Ammon's horn (tissue), 1 donor: ENCODE measurements around the gene SLC16A5.
A peak's percentile ranks its signal among the peaks of the same experiment; 100 is the strongest.

Experiments
- DNase-seq: peaks from one replicate; pipeline ENCODE4 v3.0.0-alpha.2; 2016; ENCODE audit warnings: low spot score

Gene SLC16A5

DNA sequence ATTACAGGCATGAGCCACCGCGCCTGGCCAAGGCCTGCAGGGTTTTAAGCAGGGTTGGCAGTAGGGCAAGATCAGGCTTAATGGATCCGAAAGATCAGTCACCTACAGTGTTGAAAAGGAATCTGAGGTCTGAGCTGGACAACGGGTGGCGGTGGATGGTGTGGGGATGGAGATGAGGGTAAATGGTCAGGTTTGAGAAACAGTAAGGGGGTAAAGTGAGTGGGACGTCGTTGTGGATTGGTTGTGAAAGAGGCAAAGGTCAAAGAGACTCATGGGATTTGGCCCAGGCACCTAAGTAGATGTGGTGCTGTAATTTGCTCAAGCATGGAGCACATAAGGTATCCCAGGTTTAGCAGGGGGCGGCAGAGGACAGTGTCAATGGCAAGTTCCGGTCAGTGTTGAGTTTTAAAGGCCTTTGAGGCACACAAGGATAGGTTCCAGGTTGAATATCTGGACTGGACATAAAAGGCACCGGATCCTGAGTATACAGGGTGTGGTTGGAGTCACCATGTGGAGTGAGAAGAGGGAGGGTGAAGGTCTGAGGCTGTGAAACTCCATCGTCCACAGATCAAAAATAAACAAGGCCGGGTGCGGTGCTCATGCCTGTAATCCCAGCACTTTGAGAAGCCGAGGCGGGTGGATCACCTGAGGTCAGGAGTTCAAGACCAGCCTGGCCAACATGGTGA, 1.1 kb upstream of the SLC16A5 start:
- DNase-seq, result no peak

DNA sequence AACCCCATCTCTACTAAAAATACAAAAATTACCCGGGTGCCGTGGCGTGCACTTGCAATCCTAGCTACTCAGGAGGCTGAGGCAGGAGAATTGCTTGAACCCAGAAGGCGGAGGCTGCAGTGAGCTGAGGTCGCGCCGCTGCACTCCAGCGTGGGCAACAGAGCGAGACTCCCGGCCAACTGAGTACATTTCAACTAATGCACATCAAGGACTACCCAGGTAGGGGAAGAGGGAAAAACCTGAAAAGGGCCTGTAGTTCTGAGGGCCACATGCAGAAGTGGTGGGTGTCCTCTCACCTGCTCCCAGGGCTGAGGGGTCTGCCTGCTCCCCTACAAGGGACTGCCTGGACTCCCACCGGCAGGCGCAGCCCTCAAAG, 584 bp upstream of the SLC16A5 start:
- DNase-seq, result no peak

DNA sequence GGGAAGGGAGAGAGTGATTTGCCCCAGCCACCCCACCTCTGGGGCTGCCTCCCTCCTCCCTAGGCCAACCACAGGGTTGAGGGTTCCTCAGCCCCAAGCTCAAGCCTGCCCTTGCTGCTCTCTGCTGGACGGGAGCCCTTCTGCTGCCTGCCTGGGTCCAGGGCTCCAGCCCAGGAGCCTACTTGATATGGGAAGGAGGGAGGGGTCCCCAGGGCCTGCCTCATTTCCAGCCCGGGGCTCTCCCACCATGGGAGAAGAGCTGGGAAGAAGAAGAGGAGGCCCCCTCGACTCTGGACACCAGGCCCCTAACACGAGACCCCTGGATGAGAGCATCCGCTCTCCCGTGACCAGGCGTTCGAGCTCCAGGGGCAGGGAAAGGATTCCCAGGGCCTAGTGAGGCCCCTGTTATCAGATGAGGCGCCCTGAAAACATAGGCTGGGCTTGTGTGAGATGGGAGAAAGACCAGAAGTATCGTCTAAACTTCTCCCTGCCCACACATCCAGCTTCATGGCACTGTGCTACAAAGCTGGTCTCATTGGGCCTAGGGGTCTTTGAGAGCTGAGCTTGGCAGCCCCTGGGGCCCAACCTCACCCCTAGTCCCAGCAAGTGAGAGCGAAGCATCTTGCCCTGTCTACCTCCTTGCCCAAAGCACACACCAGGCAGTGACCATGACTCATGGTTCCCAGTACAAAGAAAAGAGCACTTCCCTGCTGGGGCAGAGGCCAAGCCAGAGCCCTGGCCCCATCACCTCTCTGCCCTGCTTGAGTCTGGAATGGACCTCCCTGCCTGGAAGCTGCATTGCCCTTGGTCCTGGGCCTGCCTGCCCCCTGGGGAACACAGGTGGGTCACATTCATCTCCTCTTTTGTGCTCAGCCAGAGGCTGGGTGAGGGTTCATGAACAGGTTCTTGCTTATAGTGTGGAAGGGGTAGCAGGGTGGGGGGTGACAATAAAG, 987 bp downstream of the SLC16A5 start:
- DNase-seq, result no peak

DNA sequence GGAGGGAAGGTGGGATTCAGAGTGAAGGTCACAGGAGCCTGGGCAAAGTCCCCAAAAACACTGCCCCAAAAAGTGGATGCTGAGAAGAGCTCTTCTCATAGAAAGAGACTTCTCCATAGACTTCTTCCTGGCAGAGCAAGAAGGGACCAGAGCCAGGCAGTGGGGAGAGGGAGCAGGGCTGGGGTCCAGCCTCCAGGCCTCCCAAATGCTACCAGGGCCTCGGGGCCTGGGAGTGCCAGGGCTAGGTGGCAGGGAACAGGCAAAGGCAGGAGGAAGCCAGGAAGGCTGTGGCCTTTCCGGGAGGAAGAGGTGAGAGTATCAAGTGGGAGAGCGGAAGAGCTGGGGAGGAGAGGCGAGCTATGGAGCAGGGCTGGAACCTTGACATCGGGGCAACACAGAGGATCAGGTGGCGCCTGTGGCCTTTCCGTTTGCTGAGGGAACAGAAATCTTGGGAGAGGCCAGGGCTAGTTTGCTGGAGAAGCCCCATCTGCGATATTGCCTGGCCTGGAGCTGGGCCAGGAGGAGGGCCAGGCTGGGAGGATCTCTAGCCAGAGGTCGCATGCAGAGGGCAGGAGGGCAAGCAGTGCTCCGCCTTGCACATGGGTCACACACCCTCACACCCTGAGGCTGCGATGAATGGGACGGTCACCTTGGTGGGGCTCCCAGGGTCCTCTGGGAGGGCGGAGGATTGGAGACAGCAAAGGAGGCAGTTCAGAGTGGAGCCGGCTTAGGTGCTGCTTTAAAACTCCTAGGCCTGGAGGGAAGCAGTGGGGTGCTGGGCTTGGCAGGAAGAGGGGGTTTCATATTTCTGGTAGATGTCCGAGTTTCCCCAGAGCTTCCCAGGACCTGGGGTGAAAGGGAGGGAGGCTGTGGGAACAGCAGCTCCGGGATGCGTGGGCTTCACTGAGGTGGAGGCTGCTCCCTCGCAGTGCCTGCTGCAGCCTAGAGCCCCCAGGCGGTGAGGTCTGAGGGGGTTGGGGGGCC, 3.4 kb downstream of the SLC16A5 start:
- DNase-seq, result no peak

DNA sequence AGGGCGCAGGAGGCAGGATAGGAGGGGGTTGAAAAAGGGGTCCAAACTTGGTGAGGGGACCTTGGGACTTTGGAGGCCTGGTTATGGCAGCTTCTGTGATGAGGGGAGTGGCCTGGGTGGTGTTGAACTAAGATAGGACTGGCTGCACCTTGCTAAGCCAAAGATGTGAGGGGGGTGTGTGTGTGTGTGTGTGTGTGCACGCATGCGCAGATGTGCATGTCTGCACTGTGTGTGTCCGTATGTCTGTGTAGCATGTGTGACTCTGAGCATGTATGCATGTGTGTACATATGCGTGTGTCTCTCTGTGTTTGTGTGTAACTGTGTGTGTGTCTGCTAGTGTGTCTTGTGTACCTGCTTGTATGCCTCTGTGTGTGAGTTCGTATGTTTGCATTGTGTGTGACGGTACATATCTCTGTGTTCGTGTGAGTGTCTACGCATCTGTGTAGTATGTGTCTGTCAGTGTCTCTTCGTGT, 4.1 kb downstream of the SLC16A5 start:
- DNase-seq, result no peak

DNA sequence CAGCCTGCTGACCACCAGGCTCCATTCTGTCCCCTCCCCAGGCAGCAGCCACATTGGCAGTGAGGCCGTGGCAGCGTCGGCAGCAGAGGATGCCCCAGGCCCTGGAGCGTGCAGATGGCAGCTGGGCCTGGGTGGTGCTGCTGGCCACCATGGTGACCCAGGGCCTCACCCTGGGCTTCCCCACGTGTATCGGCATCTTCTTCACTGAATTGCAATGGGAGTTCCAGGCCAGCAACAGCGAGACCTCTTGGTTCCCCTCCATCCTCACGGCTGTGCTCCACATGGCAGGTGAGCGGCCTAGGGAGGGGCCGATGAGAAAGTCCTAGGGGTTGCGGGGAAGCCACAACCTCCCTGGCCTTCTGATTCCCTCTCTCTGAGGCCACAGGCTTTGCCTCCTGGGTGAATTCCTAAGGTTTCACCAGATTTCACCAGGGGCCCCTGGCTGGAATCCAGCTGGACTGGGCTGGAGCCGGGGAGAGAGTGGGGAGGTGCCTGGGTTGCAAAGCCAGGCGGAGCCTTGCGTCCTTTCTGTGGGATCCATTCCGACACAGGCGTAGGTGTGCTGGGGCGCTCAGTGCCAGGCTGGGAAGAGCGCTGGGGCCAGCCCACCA, 5.9 kb downstream of the SLC16A5 start:
- DNase-seq, result no peak

DNA sequence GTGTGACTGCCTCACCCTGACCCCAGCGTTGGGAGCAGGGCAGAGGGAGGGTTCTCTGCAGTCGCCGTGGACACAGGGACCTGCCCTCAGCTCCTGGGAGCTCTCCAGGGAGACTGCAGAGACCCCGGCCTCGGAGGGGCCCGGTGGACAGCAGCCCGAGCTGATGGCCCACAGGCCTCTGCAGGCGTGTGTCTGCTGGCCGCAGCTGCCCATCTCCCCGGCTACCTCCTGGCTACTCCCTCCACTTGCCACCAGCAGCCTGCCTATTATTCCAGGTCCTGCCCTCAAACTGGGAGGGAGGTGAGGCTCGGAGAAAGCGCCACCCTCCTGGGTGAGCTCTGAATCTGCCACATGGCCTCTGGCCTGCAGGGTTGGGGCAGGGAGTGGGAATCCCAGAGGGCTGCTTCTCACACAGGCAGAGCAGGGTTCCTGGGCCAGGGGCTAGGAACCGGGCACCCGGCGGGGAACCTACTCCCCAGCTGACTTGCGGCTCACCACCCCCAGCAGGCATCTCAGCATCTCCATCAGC, 7.2 kb downstream of the SLC16A5 start:
- DNase-seq, result no peak

DNA sequence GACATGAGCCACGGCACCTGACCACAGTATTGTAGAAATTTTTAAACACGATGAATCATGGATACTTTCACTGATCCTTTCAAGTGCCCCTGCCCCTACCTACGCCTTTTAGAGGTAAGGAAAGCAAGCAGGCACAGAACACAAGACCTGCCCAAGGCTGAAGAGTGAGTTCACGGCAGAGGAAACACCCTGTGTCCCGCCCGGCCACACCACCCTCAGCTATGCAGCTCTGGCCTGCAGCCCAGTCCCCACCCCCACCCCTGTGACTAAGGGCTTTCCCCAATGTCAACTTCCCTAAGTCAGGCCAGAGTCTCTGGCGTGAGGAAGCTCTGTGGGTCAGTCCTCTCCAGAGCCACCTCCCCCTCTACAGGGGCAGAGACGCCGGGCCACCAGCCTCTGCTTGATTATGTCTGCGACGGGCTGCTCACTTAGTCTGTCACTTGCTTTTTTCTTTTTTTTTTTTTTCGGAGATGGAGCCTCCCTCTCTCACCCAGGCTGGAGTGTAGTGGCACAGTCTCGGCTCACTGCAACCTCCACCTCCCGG, 8.4 kb downstream of the SLC16A5 start:
- peak; percentile 62 for DNase-seq

DNA sequence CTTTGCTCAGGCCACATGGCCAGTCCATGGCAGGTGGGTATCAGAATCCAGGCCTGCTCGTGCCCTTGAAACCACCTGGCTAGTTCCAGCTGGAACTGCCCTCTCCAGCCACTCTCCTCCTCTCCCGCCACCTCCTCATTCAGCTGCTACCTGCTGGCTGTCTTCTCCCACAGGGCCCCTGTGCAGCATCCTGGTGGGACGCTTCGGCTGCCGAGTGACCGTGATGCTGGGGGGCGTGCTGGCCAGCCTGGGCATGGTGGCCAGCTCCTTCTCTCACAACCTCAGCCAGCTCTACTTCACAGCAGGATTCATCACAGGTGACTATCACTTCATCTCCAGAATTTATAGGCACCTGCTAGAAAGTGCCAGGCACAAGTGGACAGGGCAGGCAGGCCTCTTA, 10.1 kb downstream of the SLC16A5 start:
- DNase-seq, result no peak

DNA sequence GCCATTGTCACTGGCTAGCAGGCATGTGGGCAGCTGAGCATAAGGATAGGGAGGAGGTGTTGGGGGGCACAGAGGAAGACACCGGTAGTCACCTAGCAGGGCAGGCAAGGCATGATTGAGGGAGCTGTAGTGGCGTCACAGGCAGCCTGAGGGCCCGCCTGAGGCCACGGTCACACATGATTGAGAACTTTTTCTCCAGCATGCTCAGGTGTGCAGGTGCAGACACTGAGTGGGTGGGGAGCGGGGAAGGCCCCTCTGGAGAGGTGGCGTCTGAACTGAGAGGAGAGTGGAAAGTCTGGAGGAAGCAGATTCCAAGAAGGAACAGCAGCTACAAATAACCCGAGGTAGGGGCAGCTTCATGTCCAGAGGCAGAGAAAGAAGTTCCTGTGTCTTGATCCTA, 11.1 kb downstream of the SLC16A5 start:
- DNase-seq, result no peak

DNA sequence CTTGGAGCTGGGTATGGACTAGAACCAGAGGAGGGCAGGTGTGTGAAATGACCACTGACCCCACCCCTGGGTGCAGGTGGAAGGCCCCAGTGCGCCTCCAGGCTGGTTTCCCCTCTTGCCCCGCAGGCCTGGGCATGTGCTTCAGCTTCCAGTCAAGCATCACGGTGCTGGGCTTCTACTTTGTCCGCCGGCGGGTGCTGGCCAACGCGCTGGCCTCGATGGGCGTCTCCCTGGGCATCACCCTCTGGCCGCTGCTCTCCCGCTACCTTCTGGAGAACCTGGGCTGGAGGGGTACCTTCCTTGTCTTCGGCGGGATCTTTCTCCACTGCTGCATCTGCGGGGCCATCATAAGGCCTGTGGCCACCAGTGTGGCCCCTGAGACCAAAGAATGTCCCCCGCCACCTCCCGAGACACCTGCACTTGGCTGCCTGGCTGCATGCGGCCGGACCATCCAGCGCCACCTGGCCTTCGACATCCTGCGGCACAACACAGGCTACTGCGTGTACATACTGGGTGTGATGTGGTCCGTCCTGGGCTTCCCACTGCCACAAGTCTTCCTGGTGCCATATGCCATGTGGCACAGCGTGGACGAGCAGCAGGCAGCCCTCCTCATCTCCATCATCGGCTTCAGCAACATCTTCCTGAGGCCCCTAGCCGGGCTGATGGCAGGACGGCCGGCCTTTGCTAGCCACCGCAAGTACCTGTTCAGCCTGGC, 12.3 kb downstream of the SLC16A5 start:
- DNase-seq, result no peak

DNA sequence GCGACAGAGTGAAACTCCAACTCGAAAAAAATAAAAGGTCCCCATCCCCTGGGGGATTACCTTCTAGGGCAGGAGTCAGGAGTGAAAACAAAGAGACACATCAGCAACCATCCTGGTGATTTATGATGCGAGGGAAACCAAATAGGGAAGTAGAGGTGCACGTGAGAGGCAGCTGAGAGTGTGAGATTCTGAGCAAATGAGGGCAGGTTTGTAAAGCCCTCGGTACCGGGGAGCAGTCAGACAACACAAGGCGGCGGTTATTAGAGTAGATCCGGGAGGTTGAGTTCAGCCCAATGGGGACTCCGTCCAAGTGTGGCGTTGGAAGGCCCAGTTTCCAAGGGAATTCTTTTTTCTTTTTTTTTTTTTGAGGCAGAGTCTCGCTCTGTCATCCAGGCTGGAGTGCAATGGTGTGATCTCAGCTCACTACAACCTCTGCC, 14.6 kb downstream of the SLC16A5 start:
- no peak for DNase-seq

DNA sequence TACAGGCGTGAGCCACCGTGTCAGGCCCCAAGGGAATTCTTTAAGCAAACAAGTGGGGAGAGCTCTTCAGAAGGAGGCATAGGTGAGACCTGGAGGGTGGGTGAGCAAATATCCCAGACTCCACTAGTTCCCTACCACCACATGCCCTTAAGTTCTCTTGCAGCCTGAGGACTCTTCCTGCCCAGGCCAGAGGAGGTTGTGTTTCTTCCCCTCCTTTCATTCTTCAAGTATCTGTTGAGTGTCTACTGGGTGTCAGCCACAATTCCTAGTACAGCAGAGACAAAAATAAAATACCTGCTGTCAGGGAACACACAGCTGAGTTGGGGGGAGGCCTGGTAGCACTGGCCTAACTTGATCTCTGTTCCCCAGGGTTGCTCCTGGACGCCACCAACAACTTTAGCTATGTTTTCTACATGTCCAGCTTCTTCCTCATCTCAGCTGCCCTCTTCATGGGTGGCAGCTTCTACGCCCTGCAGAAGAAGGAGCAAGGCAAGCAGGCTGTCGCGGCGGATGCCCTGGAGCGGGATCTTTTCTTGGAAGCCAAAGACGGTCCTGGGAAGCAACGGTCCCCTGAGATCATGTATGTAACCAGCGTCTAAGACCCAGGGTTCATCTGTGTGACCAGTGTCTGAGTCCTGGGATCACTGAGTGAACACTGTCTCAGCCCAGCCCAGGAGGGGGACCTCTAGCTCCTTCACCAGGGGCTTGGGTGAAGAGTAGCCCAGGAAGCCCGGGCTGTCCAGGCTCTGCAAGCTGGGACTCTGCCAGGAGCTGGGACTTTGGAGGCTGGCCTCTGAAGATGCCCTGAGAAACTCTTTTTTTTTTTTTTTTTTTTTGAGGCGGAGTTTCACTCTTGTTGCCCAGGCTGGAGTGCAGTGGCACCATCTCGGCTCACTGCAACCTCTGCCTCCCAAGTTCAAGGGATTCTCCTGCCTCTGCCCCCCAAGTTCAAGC, 16.1 kb downstream of the SLC16A5 start:
- no peak for DNase-seq

DNA sequence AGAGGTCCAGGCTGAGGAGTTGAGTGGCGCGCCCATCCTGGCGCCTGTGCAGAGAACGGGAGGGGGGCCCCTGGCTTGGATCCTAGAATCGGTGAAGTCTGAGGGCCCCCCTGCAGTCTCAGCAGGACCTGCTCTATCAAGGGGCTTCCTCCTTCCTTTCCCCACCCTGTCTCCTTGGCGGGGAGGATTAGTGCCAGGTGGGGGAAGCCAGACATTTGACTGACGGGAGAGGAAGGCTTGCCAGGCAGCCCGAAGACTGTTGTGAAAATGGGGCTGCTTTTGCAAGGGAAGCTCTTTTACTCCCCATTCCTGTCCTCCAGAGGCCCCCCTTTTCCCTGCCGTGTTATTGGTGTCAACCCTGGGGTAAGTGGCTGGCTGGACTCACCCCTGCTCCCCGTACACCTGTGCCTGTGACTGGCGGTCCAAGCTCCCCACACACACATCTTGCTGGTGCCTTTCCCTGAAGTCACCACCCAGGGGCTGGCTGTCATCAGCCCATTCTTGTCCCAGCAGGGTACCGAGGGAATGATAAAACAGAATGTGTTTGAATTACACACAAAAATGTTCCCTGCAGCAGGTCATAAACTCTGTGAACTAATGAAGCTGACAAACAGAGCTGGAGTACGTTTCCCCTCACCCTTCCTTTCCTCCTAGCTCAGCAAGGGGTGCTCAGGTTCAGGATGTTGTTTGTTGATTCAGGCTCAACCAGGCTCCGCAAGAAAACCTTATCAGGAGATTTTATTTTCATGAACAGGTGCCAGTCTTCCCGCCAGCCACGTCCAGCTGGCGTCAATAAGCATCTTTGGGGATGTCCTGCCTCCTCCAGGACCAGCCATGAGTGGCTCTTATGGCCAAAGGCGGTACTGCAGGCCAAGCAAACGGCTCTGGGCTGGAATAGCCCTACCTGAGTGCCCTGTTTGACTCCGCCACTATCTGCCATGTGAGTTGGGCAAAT, 17.6 kb downstream of the SLC16A5 start:
- no peak for DNase-seq

DNA sequence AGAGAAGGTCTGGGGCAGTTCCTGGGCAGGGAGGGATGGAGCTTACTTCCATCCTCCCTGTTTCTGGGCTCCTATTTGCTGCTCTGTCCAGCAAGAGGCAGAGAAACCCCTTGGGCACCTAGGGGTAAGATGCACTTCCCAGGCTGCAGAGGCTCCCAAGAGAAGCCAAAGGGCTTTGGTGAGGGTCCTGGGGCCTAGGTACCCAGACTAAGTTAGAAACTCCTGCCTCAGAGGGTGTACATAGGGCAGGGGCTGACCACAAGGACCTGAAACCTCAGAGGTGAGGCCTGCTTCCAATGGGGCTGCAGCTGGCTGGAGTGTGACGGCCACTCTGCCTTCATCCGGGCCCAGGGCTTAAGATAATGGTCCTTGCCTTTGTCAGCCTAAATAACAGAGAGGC, 20.4 kb downstream of the SLC16A5 start:
- DNase-seq, result no peak

DNA sequence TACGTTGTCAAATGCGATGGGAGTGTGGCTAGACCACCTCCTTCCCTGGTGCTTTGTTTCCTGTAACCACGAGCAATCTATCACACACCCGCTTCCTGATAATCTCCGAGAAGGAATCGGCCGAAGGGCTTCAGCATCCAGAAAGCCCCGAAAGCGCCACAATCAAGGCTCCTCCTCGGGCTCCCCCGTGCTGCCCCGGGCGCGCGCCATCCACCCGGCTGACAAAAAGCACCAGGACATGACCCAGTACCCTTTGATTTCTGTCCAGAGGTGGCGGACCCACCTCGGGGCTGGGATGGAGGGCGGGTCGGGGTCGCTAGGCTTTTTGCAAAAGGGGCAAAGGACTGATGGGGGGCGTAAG, 21.3 kb downstream of the SLC16A5 start:
- DNase-seq, result no peak

DNA sequence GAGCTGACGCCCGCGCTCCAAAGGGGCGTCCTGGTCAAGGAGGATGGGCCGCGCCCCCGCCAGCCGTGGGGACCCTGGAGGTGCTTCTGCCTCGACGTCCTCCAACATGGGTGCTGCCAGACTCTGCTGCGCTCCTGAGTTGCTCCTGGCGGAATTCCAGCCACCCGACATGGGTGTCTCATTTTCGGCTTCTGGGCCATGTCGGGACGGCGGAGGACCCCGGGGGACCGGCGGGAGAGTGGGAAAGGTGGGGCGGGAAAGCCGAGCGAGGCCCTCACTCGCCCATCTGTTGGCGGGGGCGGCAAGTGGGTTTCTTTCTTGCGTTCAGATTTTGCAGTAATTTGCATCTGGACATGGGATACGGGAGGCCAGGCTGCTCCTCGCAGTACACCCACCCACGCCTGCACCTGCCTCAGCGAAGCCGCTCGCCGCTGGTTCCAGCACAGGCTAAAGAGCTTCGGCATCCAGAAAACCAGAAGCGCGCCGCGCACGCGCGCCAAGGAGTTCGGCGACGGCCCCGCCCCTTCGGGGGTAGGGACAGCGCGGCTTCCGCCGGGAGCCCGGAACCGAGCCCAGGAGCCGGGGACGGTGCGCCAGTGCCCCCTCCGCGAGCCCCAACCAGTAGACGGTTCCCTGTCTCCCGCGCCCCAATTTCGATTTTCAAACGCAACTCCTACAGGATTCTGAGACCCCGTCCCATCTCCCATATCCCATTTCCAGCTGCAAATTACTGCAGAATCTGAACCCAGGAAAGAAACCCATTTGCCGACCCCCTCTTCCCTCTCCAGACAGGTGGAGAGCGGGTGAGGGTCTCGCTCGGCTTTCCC, 21.9 kb downstream of the SLC16A5 start, which contains the start of gene ARMC7:
Gene ARMC7, plus strand, starts transcription at position 563 of the 827 bp plus-strand sequence. CDS start 320 bp downstream, outside the sequence.
- DNase-seq, result peak; percentile 84
